Sigmoid colon (tissue), 7 donors: ENCODE data around the gene CIAO3. TPM values are rescaled to one million over a fixed set of nuclear protein-coding genes. Genes with fewer than 3 reads are reported as not detected.

ENCODE experiments used
- DNase-seq: peaks from one replicate; pipeline ENCODE4 v3.0.0-alpha.2; 2019
- H3K27ac ChIP-seq, 4 donors: fragments of 200-600 bp; sonication (generic); one replicate each; pipeline ENCODE4 v1.5.1; 2016 to 2019; ENCODE audit warnings: mild to moderate bottlenecking in 1 of 4
- H3K27me3 ChIP-seq, 3 donors: fragments of 200-600 bp; sonication (generic); one replicate each; pipeline ENCODE4 v1.5.1; 2019; ENCODE audit warnings: mild to moderate bottlenecking in 1 of 3
- H3K36me3 ChIP-seq, 4 donors: fragments of 200-600 bp; sonication (generic); one replicate each; pipeline ENCODE4 v1.5.1; 2016 to 2019
- H3K4me1 ChIP-seq, 4 donors: fragments of 200-600 bp; sonication (generic); one replicate each; pipeline ENCODE4 v1.5.1; 2017 to 2019
- H3K4me3 ChIP-seq, 4 donors: fragments of 200-600 bp; sonication (generic); one replicate each; pipeline ENCODE4 v1.5.1; 2017 to 2019; ENCODE audit warnings: mild to moderate bottlenecking in 2 of 4, moderate library complexity in 1 of 4
- H3K9me3 ChIP-seq, 4 donors: fragments of 200-600 bp in 3 of 4; sonication (generic) in 3 of 4; one replicate each; pipeline versions ENCODE4 v1.5.1 to v1.6.1; 2013 to 2019
- CTCF ChIP-seq, 4 experiments: fragments of 450-650 bp in 3 of 4; fragments of 200-600 bp in 1 of 4; IDR thresholded peaks; one replicate each; pipeline ENCODE4 v1.5.1; 2016 to 2019; ENCODE audit warnings: antibody characterized with exemption in 4 of 4, mild to moderate bottlenecking in 3 of 4, moderate library complexity in 2 of 4
- EP300 ChIP-seq, 4 donors: sonication (generic); formaldehyde crosslinking; IDR thresholded peaks; one replicate each; pipeline ENCODE4 v1.6.1; 2017; ENCODE audit warnings: antibody characterized with exemption in 4 of 4
- POLR2A ChIP-seq, 2 donors: fragments of 450-650 bp; IDR thresholded peaks; one replicate each; pipeline ENCODE4 v1.6.1; 2016; ENCODE audit warnings: antibody characterized with exemption in 2 of 2, mild to moderate bottlenecking in 2 of 2, moderate library complexity in 2 of 2
- POLR2AphosphoS5 ChIP-seq, 4 donors: sonication (generic); formaldehyde crosslinking; IDR thresholded peaks; one replicate each; pipeline ENCODE4 v1.6.1; 2017; ENCODE audit warnings: antibody characterized with exemption in 4 of 4
- WGBS, 2 donors: extraction: QIAGEN DNeasy Blood & Tissue Kit; methylation state at CpG; one replicate each; pipeline ENCODE4 v1.1.7; 2013; 5-methylcytosine and 5-hydroxymethylcytosine counted together
- intact Hi-C: fragments of 100-400 bp; cut with DNase I; formaldehyde crosslinking; loops from one replicate; pipeline ENCODE4 v1.15.1; 2023
- polyA plus RNA-seq, 3 donors: library from polyadenylated mRNA; stranded (reverse); fragments of 200-250 nt; gene quantifications; one replicate each; pipeline ENCODE4 v1.2.3, GENCODE V29; 2013
- total RNA-seq, 4 donors: library from RNA; depleted of rRNA; stranded (reverse); fragments of >200 nt; gene quantifications; one replicate each; pipeline ENCODE4 v1.1.0, GENCODE V29; 2016
- donor health status: healthy with polysubstance abuse.
- donor health status: Bipolar disorder and iron deficiency.
- donor health status: healthy.

The CIAO3 gene
- total and polyA plus RNA-seq, 7 donors = 18.6 to 51.0 (median 25.4) TPM

DNA sequence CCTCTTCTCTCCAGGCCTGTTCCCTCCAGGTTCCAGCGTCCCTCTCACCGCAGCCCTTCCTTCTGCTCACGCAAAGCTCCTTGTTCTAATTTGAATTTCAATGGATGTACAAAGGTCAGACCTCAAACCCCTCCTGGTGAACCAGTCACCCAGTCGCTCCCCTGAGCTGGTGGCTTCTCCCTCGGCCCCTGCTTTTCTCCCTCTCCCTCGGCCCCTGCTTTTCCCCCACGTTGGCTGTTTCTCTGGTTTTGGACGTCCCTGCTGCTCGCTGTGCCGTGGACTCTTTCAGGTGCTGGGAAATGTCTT is 11.2 kb upstream of the CIAO3 start:
- H3K27me3 ChIP-seq = peaks cover 0 to 11% (median 10%) of the 10 kb centered on the region in 3 donors

DNA sequence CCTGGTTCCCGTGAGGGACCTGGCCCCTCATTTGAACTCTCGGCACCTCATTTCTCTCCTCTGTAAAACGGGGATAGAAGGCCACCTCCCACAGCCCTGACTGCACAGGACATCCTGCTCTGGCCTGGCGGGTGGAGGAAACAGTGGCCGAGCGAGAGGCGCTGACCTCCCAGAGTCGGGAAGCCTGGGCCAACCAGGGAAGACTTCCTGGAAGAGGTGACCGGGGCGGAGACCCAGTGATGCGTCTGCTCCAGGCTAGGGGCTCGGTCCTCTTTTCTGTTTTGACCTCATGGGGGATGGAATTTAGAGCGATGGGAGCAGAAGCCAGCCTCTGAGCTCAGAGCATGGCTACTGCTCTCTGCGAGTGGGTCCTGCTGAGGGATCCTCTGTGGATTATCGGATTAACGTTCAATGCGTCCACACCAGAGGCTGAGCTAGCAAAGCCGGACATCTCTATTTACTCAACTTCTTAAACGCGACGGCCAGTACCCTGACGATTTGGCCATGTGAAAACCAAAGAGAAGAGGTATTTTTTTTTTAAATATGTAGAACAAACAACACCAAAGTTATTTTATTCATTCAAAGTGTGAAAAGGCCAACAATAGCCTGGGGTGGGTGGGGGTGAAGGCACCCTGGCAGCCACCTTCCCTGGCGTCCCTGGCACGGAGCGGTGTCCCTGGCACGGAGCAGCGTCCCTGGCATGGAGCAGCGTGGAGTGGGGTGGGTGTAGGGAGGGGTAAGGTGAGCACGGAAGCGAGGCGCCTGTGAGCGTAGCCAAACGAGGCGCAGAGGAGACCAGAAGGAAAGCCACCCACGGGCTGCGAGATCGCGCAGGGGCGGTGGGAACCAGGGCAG is 10.6 kb upstream of the CIAO3 start:
- peaks cover 0 to 11% (median 10%) of the 10 kb centered on the region in 3 donors for H3K27me3 ChIP-seq
- H3K4me1 ChIP-seq = no peaks in the 10 kb centered on the region
- H3K4me3 ChIP-seq = no peak overlapping the region
- H3K36me3 ChIP-seq = no peaks in the 10 kb centered on the region
- H3K9me3 ChIP-seq = peaks cover 0 to 1% (median 0%) of the 10 kb centered on the region in 4 donors
- WGBS, 2 donors = 55 to 70% methylated on average over 39 of the region's 39 CpGs
- intact Hi-C loops = no loop called here
- TF ChIP-seq POLR2AphosphoS5 (IDR thresholded peaks at IDR 0.05) (no peak), CTCF (IDR thresholded peaks at IDR 0.05) (no peak), EP300 (IDR thresholded peaks at IDR 0.05) (no peak), POLR2A (IDR thresholded peaks at IDR 0.05) (no peak)
- no peak overlapping the region for H3K27ac ChIP-seq
- DNase-seq = no peak

More for the DNA sequence above, 11.2 kb upstream of the CIAO3 start:
- no peak overlapping the region for H3K27ac ChIP-seq
- TF ChIP-seq POLR2AphosphoS5 (IDR thresholded peaks at IDR 0.05) (no peak), EP300 (IDR thresholded peaks at IDR 0.05) (no peak), POLR2A (IDR thresholded peaks at IDR 0.05) (no peak), CTCF (IDR thresholded peaks at IDR 0.05) (no peak)
- no peaks in the 10 kb centered on the region for H3K4me1 ChIP-seq
- 25 to 58% methylated on average over 10 of the region's 10 CpGs for WGBS, 2 donors
- no peak overlapping the region for H3K4me3 ChIP-seq
- intact Hi-C loops = no loop called here
- H3K36me3 ChIP-seq = no peaks in the 10 kb centered on the region
- H3K9me3 ChIP-seq = peaks cover 0 to 1% (median 0%) of the 10 kb centered on the region in 4 donors
- no peak for DNase-seq

DNA sequence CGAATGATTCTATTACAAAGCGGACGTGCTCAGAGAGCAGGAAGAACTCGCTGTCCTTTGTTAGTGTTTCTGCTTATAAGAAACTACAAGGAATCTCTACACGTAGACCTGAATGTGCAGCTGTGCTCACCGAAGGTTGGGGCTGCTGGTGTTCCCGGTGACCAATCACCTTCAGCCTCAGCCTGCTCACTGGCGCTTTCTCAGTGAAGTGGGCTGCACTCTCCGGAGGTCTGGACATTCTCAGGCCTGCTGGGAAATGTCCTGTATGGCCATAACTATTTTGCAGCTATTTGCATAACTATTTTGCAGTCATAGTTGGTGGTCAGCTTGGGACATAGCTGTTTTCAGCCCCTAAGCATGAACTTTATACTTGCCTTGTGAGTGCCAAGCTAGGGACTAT is 9.7 kb upstream of the CIAO3 start:
- no peak overlapping the region for H3K4me3 ChIP-seq
- TF ChIP-seq POLR2AphosphoS5 (IDR thresholded peaks at IDR 0.05) = no peak
- TF ChIP-seq POLR2A (IDR thresholded peaks at IDR 0.05) = no peak
- no peak for TF ChIP-seq EP300 (IDR thresholded peaks at IDR 0.05)
- no peak for TF ChIP-seq CTCF (IDR thresholded peaks at IDR 0.05)
- H3K36me3 ChIP-seq = no peaks in the 10 kb centered on the region
- intact Hi-C loops = no loop called here
- 69 to 73% methylated on average over 9 of the region's 9 CpGs for WGBS, 2 donors
- DNase-seq = no peak
- H3K4me1 ChIP-seq = no peaks in the 10 kb centered on the region
- H3K27me3 ChIP-seq = peaks cover 0 to 11% (median 11%) of the 10 kb centered on the region in 3 donors
- no peak overlapping the region for H3K27ac ChIP-seq
- no peaks in the 10 kb centered on the region for H3K9me3 ChIP-seq

GRCh38 chr16:749010-749409 is 8.2 kb upstream of the CIAO3 start:
- Histone ChIP-seq H3K4me1 (no peaks in the 10 kb centered on the region), H3K9me3 (no peaks in the 10 kb centered on the region), H3K27me3 (peaks cover 0 to 14% (median 11%) of the 10 kb centered on the region in 3 donors), H3K4me3 (no peak overlapping the region), H3K36me3 (no peaks in the 10 kb centered on the region), H3K27ac (no peak overlapping the region)
- no peak for DNase-seq
- intact Hi-C loops = no loop called here
- TF ChIP-seq EP300 (IDR thresholded peaks at IDR 0.05) (no peak), POLR2A (IDR thresholded peaks at IDR 0.05) (no peak)
- WGBS, 2 donors = 83 to 93% methylated on average over 6 of the region's 6 CpGs

DNA sequence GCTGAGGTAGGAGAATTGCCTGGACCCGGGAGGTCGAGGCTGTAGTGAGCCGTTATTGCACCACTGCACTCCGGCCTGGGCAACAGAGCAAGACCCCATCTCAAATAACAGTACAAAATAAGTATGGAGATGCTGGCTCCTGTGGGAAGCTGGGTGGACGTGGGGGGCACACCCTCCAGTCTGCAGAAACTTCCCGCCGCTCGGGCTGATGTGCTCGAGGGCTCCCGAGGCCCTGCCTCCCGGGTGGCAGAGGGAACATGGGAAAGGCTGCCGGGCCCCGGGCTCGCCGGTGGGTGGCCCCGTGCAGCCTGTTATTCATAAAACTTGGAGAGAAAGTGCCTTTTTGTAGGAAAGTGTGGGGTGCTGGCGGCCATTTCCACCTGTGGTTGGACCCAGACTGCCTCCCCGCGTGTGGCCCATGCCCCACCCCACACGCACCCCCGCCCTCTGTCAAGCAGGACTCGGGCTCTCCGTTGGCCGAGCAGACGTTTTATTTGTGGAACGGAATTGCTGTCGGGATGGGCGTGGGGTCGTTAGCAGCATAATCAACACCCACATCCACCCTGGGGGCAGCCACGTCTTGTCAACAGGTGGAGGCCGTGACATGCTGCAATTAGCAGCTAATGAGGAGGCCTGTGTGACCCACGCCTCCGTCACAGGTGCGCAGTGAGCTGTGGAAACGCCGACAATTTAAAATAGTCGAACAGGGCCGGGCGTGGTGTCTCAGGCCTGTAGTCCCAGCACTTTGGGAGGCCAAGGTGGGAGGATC is 7.4 kb upstream of the CIAO3 start:
- no peaks in the 10 kb centered on the region for H3K36me3 ChIP-seq
- no peak for DNase-seq
- H3K9me3 ChIP-seq = no peaks in the 10 kb centered on the region
- no peak overlapping the region for H3K4me3 ChIP-seq
- no peak overlapping the region for H3K27ac ChIP-seq
- no peaks in the 10 kb centered on the region for H3K4me1 ChIP-seq
- TF ChIP-seq POLR2A (IDR thresholded peaks at IDR 0.05) (no peak), EP300 (IDR thresholded peaks at IDR 0.05) (no peak), POLR2AphosphoS5 (IDR thresholded peaks at IDR 0.05) (no peak), CTCF (IDR thresholded peaks at IDR 0.05) (no peak)
- H3K27me3 ChIP-seq = peaks cover 0 to 11% (median 8%) of the 10 kb centered on the region in 3 donors
- intact Hi-C loops = no loop called here
- 58 to 82% methylated on average over 39 of the region's 39 CpGs for WGBS, 2 donors
